ENCODE data around the gene ANKRD35. TPM values are rescaled to one million over a fixed set of nuclear protein-coding genes. Genes with fewer than 3 reads are reported as not detected.
A peak's percentile ranks its signal among the peaks of the same experiment; 100 is the strongest.

The ANKRD35 gene
- total RNA-seq, 1 donor from 2014 or later: 0.16 TPM

DNA sequence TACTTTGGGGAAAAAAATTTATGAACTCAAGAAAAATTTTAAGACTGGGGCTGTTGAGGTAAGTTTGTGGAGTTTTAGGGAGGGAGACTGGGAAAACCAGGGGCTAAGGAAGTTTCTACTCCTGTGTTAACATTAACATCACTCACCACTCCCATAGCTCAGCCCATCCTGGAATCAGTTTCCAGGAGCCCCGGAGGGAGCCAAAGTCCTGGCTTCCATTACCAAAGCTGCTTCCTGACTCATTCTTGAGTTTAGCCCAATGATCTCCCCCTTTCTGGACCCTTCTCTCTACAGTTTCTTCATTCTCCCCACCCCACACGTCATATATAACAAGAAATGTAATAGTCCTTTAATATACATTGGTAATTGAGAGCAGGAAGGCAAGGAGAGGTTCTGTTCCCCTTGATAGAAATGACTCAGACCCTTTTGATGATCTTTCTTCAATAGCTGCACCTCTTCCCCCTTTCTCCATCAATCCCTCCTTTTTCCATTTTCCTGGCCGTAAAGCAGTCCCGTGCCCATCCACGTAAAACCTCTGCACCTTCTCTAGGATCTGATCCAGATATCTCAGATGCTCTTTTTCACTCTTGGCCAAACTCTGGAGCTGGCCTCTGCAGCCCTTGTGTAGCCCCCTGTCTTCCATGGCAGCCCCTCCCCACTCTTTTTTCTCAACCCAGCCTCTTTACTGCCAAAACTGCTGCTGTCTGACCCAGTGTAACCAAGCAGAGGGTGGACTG is 22.2 kb downstream of the ANKRD35 start:
- Mint-ChIP-seq H3K9me3 (ENCODE audit: unreplicated experiment) (peaks cover 3% of the 10 kb centered on the region), H3K4me1 (ENCODE audit: low read depth, unreplicated experiment) (peaks cover 3% of the 10 kb centered on the region), H3K27me3 (ENCODE audit: low read depth, unreplicated experiment) (peaks cover 29% of the 10 kb centered on the region), H3K27ac (ENCODE audit: unreplicated experiment) (no peak overlapping the region), H3K36me3 (ENCODE audit: low read depth, unreplicated experiment) (peaks cover 4% of the 10 kb centered on the region), H3K4me3 (ENCODE audit: unreplicated experiment) (no peak overlapping the region)
- no peak overlapping the region for H2AFZ ChIP-seq (ENCODE audit: low read depth, low read length)
- no peaks in the 10 kb centered on the region for H3K9me3 ChIP-seq (ENCODE audit: insufficient read depth, low read depth, low read length)
- no peak for TF ChIP-seq EZH2 (IDR thresholded peaks at IDR 0.05; ENCODE audit: insufficient read depth, low read length)
- TF ChIP-seq, protein P1, sequence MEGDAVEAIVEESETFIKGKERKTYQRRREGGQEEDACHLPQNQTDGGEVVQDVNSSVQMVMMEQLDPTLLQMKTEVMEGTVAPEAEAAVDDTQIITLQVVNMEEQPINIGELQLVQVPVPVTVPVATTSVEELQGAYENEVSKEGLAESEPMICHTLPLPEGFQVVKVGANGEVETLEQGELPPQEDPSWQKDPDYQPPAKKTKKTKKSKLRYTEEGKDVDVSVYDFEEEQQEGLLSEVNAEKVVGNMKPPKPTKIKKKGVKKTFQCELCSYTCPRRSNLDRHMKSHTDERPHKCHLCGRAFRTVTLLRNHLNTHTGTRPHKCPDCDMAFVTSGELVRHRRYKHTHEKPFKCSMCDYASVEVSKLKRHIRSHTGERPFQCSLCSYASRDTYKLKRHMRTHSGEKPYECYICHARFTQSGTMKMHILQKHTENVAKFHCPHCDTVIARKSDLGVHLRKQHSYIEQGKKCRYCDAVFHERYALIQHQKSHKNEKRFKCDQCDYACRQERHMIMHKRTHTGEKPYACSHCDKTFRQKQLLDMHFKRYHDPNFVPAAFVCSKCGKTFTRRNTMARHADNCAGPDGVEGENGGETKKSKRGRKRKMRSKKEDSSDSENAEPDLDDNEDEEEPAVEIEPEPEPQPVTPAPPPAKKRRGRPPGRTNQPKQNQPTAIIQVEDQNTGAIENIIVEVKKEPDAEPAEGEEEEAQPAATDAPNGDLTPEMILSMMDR (IDR thresholded peaks at IDR 0.05; ENCODE audit: insufficient read depth, low read depth, low read length): no peak
- peaks cover under 1% of the 10 kb centered on the region for H4K20me1 ChIP-seq (ENCODE audit: insufficient read depth, low read length)
- no peak overlapping the region for H3K4me3 ChIP-seq (ENCODE audit: insufficient read depth, low read depth, low read length)
- H3K27ac ChIP-seq (ENCODE audit: low read depth, low read length): no peak overlapping the region
- no peaks in the 10 kb centered on the region for H3K36me3 ChIP-seq (ENCODE audit: insufficient read depth, low read length)
- H3K4me2 ChIP-seq (ENCODE audit: low read length): no peak overlapping the region
- DNase-seq (ENCODE audit: low read depth): no peak
- no peak overlapping the region for H3K9ac ChIP-seq (ENCODE audit: low read length)
- H3K27me3 ChIP-seq (ENCODE audit: insufficient read depth, low read length): no peaks in the 10 kb centered on the region
- FAIRE-seq: no peak
- H3K4me1 ChIP-seq (ENCODE audit: insufficient read depth, low read length): peaks cover 3% of the 10 kb centered on the region
- H3K79me2 ChIP-seq (ENCODE audit: insufficient read depth, low read length): peaks cover under 1% of the 10 kb centered on the region

DNA sequence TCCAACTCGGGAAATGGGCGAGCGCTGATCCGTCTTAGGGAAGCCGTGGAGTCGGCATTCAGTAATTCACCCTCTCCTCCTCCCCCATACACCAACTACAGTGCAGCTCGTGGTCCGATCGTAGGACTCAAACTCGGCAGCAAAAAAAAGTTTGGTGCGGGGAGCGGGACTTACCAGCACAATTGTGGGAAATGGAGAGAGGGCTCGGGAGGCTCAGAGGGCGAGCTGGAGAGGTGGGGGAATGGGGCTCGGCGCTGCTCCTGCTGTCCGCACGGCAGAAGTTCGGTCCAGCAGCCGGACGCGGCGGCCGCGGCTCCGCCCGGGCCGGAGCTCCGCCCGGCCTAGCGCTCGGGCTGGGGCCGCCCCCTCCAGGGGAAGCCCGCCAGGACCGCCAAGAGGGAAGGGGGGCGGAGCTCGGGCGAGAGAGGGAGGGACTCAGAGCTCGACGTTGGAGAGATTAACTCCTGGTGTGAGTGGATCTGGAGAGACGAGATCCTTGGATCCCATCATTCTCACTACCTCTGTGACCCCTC is 26.1 kb downstream of the ANKRD35 start:
- peaks cover 12% of the 10 kb centered on the region for H3K36me3 Mint-ChIP-seq (ENCODE audit: low read depth, unreplicated experiment)
- DNase-seq (ENCODE audit: low read depth): peak; percentile 71
- no peaks in the 10 kb centered on the region for H3K9me3 ChIP-seq (ENCODE audit: insufficient read depth, low read depth, low read length)
- H3K27ac ChIP-seq (ENCODE audit: low read depth, low read length): peak overlapping the region; percentile 65
- H3K27ac Mint-ChIP-seq (ENCODE audit: unreplicated experiment): peak overlapping the region; percentile 90
- no peak for FAIRE-seq
- no peaks in the 10 kb centered on the region for H3K9me3 Mint-ChIP-seq (ENCODE audit: unreplicated experiment)
- peaks cover 27% of the 10 kb centered on the region for H4K20me1 ChIP-seq (ENCODE audit: insufficient read depth, low read length)
- TF ChIP-seq EZH2 (IDR thresholded peaks at IDR 0.05; ENCODE audit: insufficient read depth, low read length): no peak
- TF ChIP-seq, protein P1 (IDR thresholded peaks at IDR 0.05; ENCODE audit: insufficient read depth, low read depth, low read length): no peak
- no peaks in the 10 kb centered on the region for H3K27me3 ChIP-seq (ENCODE audit: insufficient read depth, low read length)
- peak overlapping the region; percentile 96 for H3K4me3 Mint-ChIP-seq (ENCODE audit: unreplicated experiment)
- H3K79me2 ChIP-seq (ENCODE audit: insufficient read depth, low read length): peaks cover 19% of the 10 kb centered on the region
- H3K36me3 ChIP-seq (ENCODE audit: insufficient read depth, low read length): peaks cover 20% of the 10 kb centered on the region
- peak overlapping the region; percentile 96 for H3K4me3 ChIP-seq (ENCODE audit: insufficient read depth, low read depth, low read length)
- peak overlapping the region; percentile 92 for H2AFZ ChIP-seq (ENCODE audit: low read depth, low read length)
- H3K4me1 ChIP-seq (ENCODE audit: insufficient read depth, low read length): peaks cover 11% of the 10 kb centered on the region
- H3K4me1 Mint-ChIP-seq (ENCODE audit: low read depth, unreplicated experiment): peaks cover 5% of the 10 kb centered on the region
- H3K4me2 ChIP-seq (ENCODE audit: low read length): peak overlapping the region; percentile 90
- peak overlapping the region; percentile 90 for H3K9ac ChIP-seq (ENCODE audit: low read length)
- H3K27me3 Mint-ChIP-seq (ENCODE audit: low read depth, unreplicated experiment): peaks cover 11% of the 10 kb centered on the region
